ENCODE measurements around the gene LENEP.

Gene LENEP

GRCh38 chr1:155010211-155010918 lies 17.0 kb downstream of the LENEP start:
- no peak for DNase-seq (ENCODE audit: low spot score)

- no peak for DNase-seq (ENCODE audit: low spot score)
Measured at GRCh38 chr1:155011004-155011416, 17.6 kb downstream of the LENEP start.

- DNase-seq (ENCODE audit: low spot score), result no peak
Measured at GRCh38 chr1:155011437-155012025, 18.1 kb downstream of the LENEP start.

DNA sequence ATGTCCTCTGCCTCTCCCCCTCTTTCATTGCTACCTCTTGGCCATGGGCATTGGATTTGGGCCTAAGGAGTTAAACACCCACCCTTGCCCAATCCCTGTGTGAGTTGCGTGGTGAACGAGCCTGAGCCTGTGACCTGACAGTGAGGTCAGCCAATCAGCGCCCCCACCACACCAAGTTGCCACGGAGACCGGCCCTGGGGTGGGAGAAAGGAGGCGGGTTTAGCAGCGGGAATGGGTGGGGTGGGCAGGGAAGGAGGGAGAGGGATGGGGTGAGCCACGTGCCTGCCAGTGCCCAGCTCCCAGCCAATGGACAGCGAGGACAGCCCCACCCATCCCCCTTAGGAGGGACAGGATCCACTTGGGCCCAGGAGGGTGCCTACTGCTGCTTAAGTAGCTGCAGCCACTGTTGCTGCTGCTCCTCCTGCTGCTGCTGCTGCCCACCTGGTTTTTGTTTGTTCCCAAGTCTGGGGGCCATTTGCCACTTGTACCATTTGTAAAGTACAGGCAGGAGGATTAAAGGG lies 18.7 kb downstream of the LENEP start:
- no peak for DNase-seq (ENCODE audit: low spot score)

DNA sequence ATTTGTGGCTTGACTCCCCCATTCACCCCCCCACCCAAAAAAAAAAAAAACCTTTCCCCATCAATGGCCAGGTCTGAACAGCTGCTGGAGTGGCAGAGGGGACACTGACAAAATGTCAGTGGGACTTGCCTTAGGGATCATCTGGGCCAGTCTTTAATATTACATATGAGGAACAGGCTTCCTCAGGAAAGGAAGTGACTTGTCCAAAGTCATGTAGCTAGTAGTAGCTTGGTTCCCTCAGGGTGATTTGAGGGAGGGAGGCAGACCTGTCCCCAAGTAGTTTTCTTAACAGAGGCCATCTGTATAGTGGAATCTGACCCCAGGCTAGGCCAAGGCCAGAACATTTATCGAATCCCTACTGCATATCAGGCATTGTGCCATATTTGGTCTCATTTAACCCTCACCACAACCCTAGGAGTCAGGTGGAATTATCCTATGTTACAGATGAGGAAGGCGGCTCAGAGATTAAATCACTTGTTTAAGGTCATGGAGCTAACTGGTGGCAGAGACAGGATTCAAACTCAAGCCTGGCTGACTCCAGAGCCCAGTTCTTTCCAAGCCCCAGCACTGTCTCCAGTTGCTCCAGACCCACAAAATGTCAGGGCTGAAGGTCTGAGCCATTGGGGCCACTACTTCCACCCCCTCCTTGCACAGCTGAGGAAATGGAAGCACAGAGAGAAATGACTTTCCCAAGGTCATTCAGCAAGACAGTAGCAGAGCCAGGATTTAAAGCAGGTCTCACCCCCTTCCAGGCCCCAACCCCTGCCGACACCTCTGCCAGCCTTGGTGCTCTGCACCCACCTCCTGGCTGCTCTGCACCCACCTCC lies 19.6 kb downstream of the LENEP start:
- no peak for DNase-seq (ENCODE audit: low spot score)

DNA sequence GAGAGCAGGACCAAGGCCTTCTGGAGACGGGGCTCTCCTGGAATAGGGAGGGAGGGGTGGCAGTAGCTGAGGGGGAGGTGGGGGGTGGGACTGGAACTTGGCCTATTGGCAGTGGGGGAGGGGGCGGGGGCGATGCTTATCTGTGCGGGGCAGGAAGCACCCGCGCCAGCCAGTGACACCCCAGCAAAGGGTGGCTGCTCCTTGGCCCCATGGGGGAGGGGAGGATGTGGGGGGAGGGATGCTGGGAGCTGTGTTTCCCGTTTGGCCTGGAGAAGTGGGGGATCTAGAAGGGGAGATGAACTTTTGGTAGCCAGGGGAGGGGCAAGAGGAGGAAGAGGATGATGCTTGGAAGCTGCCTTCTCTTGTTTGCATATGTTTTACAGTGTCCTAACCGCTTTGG lies 20.2 kb downstream of the LENEP start:
- no peak for DNase-seq (ENCODE audit: low spot score)

GRCh38 chr1:155014709-155015508 lies 21.5 kb downstream of the LENEP start:
- DNase-seq (ENCODE audit: low spot score), result no peak

GRCh38 chr1:155015527-155016230 lies 22.3 kb downstream of the LENEP start:
- DNase-seq (ENCODE audit: low spot score), result no peak

GRCh38 chr1:155016231-155016831 lies 22.9 kb downstream of the LENEP start:
- DNase-seq (ENCODE audit: low spot score), result no peak

DNA sequence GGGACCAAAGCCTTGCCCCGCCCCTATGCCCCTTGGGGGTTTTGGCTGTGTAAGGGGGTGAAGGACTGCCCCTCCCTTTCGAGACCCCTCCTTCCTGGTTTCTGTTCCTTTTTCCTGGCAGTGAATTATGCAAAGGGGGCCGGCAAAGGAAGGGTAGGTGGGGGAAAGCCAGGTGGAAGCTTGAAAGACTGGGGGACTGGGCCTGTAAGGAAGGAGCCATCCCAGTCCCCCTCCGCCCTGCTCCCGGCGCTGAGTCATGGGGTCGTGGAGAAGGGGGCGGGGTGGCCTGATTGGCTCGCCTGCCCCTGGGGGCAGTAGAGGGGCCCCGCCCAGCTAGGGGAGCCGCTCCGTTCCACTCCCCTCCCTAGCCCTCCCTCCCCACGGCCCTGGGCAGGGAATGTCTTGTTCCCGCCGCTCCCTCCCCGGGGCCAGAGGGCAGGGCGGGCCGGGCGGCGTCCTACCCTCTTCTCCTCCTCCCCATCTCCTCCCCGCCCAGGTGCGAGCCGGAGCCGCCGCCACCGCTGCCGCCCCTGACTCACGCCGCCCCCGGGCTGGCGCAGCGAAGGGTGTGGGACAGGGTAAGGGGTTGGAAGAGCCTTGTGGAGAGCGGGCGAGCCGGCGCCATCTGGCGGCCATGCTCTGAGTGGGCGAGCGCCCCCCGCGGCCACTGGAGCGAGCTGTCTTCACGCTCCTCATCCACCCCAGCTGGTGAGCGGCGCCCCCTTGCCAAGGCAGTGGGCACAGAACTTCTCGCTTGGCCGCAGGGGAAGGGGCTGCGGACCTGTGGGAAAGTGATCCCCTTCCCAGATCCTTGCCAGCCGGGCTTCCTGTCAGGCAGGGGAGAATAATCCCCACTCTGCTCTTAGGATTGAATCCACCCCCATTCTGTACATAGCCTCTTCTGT lies 23.9 kb downstream of the LENEP start:
- peak; percentile 92 for DNase-seq (ENCODE audit: low spot score)

DNA sequence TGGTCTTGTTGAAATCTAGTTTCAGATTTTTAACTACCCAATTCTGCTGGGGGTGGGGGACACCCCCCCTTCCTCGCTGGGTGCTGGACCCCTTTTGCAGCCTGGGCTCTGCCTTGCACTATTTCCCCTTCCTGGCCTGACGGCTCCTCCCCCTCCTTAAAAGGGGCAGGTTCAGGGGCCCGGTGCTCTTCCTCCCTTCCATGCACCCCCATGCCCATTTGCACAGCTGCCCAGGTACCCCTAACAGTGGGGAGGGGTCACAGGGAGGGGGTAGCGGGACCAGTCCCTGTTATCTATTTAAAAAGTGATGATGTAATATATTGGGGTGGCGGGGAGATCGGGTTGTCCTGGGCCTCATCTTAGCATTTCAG lies 24.5 kb downstream of the LENEP start:
- no peak for DNase-seq (ENCODE audit: low spot score)

DNA sequence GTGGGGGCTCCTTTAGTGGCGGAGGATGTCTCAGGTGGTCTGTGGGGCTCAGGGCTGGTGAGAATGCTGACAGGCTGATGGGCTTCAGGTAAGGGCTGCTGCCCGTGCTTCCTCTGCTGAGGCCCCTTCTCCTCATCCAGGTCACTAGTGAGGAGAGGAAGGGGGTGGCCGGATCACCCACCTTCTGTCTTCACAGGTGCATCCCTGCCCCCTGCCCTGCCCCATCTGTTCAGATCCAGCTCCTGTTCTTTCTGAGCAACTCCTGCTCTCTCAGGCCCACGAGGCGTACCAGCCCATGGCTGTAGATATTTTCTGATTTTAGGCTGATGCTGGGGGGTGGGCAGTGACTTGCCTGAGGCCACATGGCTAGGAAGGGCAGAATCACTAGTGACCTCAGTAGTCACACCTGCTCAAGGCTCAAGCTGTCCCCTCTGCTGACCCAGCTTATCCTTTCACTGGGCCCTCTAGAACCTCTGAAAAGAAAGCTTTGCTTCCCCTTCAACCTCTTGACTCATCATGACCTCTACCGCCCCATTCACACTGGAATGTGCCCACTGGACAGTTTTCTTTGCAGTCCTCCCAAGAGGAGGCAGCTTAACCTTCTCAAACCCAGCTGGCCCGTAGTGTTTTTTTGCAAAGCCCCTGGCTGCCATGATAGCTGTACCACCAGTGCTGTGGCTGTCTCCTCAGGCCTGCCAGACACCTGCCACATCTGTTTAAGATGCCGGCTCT lies 25.4 kb downstream of the LENEP start:
- DNase-seq (ENCODE audit: low spot score), result no peak

GRCh38 chr1:155019377-155020245 lies 26.2 kb downstream of the LENEP start:
- DNase-seq (ENCODE audit: low spot score), result no peak

DNA sequence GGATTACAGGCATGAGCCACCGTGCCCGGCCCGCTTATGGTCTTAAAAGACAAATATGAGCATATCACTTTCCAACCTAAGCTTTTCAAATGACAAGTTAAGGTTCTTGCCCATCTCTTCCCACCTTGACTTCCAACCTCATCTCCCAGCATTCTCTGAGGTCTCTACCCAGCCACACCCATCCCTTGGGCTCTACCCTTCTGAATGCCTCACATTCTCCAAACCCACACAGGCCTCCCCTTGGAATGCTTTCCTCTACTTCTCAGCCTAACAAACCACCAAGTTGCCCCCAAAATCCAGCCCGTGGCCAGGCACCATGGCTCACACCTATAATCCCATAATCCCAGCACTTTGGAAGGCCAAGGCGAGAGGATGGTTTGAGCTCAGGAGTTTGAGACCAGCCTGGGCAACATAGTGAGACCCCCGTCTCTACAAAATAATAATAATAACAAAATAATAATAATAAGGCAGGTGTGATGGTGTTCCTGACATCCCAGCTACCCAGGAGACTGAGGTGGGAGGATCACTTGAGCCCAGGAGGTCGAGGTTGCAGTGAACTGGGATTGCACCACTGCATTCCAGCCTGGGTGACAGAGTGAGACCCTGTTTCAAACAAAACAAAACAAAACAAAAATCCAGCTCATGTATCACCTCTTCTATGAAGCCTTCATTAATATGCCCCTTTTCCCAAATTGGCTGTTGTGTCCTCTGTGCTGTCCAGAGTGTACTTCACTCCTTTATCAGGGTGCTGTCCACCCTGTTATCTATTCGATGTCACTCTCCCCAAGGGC lies 28.9 kb downstream of the LENEP start:
- DNase-seq (ENCODE audit: low spot score), result peak; percentile 40

DNA sequence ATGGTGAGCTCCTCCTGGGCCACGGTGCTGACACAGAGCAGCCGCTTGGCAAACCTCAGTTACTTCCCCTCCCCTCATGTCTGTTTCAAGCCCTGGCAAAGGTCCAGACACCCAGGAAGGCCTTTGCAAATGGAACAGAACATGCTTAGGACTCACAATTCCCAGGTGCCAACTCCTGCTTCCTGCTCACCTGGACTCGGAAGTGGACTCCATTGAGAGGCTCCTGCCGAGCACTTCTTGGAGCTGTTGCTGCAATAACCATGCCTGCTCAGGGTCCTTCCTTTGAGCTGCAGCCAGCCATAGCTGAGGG lies 29.5 kb downstream of the LENEP start:
- no peak for DNase-seq (ENCODE audit: low spot score)

GRCh38 chr1:155023627-155024026 lies 30.2 kb downstream of the LENEP start:
- no peak for DNase-seq (ENCODE audit: low spot score)

DNA sequence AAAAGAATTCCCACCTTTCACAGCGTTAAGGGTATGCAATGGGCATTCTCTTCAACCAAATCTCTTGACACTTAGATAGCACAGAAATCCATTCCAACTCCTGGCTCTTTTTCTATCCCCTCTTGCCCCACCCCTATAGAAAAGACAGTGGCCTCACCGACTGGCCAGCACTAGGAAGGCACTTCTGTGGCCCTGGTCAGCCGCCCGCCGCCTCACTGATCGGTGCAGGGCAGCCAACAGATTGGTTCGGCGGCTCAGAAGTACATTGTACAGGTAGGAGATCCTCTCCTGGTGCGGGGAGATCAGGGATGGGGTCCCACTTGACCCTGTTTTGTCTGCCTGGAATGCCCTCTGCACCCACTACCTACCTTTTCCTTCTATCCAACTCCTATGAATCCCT lies 30.9 kb downstream of the LENEP start:
- DNase-seq (ENCODE audit: low spot score), result no peak

DNA sequence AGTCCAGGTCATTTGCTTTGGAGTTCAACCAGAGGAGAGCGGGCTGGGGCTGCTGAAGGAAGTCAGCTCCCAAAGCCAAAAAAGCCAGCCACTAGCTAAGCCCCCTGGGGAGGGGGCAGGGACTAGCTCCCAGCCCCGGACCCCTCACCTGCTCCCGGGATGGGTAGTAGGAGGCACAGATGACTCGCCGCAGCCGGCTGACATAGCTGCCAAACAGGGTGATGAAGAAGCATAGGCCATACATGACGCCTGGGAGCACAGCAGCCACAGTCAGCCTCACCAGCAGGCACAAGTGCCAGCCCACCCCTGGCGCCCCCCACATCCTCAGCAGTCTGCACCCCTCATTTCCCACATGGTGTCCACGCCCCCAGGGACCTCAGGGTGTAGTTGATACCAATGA lies 32.8 kb downstream of the LENEP start:
- DNase-seq (ENCODE audit: low spot score), result no peak
